Measurements from ENCODE around the gene VPS51. TPM values are rescaled to one million over a fixed set of nuclear protein-coding genes. Genes with fewer than 3 reads are reported as not detected.

The VPS51 gene
- total and polyA plus RNA-seq, 9 of the 15 experiments (the other 6 are each of a cell fraction or from before 2014, with no cell fraction given) = 1.8 to 143 (median 46.8) TPM

- TF ChIP-seq DEAF1 (CRISPR knock-in tag; IDR thresholded peaks at IDR 0.05) (peak; percentile 100), ATF4 (CRISPR knock-in tag; IDR thresholded peaks at IDR 0.05) (0 out of 2 replicates have a peak, but pooled peaks have one; percentile 45), OTX1 (CRISPR knock-in tag; IDR thresholded peaks at IDR 0.05) (no peak), GABPB2 (CRISPR knock-in tag; conservative IDR thresholded peaks at IDR 0.05) (0 out of 2 replicates have a peak, but pooled peaks have one; percentile 23), COPS2 (conservative IDR thresholded peaks at IDR 0.05) (no peak), SMARCA5 (IDR thresholded peaks at IDR 0.05) (no peak), STAT5B (CRISPR knock-in tag; IDR thresholded peaks at IDR 0.05) (no peak), ZBTB43 (CRISPR knock-in tag; IDR thresholded peaks at IDR 0.05) (no peak), ZNF76 (CRISPR knock-in tag; IDR thresholded peaks at IDR 0.05; ENCODE audit: borderline replicate concordance) (no peak), MTA2 (IDR thresholded peaks at IDR 0.05; ENCODE audit: low read depth) (peak; percentile 78), ZNF23 (CRISPR knock-in tag; IDR thresholded peaks at IDR 0.05) (no peak), CEBPB (tag; IDR thresholded peaks at IDR 0.05) (peak; percentile 97), ARID3B (CRISPR knock-in tag; IDR thresholded peaks at IDR 0.05; ENCODE audit: borderline replicate concordance) (peak; percentile 57; the same call in 1 of the 2 replicates), E2F5 (CRISPR knock-in tag; IDR thresholded peaks at IDR 0.05) (no peak), MCM2 (IDR thresholded peaks at IDR 0.05; ENCODE audit: low read depth) (no peak), MLX (CRISPR knock-in tag; conservative IDR thresholded peaks at IDR 0.05) (peak in 1 of 2 experiments; percentile 80; a peak in 1 of 4 replicates), BACH1 (tag; IDR thresholded peaks at IDR 0.05) (no peak), ATF3 (IDR thresholded peaks at IDR 0.05) (peak; percentile 99), ATF3 (CRISPR knock-in tag; conservative IDR thresholded peaks at IDR 0.05) (peak; percentile 99), RB1 (IDR thresholded peaks at IDR 0.05; ENCODE audit: low read depth) (peak; percentile 63; the same call in 1 of the 2 replicates)
Observed at GRCh38 chr11:65117206-65118096, 21.4 kb downstream of the VPS51 start, which contains the start of gene ZNHIT2 (continued).

Measured in K562 (cell line).